HG03442 (cell line): ENCODE data around the gene HIRIP3.

Experiments
- ATAC-seq: cut with Tn5 transposase; IDR thresholded peaks from one replicate; pipeline ENCODE4 v1.9.1; 2021; ENCODE audit warnings: mild to moderate bottlenecking, moderate library complexity; ENCODE audit not compliant: unreplicated experiment

The HIRIP3 gene

DNA sequence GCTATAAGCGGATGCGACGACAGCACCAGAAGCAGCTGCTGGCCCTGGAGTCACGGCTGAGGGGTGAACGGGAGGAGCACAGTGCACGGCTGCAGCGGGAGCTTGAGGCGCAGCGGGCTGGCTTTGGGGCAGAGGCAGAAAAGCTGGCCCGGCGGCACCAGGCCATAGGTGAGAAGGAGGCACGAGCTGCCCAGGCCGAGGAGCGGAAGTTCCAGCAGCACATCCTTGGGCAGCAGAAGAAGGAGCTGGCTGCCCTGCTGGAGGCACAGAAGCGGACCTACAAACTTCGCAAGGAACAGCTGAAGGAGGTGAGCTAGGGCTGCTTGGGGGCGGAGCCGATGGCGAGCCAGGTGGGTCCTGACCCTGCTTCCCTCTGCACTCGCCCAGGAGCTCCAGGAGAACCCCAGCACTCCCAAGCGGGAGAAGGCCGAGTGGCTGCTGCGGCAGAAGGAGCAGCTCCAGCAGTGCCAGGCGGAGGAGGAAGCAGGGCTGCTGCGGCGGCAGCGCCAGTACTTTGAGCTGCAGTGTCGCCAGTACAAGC, 10.1 kb downstream of the HIRIP3 start:
- no peak for ATAC-seq

DNA sequence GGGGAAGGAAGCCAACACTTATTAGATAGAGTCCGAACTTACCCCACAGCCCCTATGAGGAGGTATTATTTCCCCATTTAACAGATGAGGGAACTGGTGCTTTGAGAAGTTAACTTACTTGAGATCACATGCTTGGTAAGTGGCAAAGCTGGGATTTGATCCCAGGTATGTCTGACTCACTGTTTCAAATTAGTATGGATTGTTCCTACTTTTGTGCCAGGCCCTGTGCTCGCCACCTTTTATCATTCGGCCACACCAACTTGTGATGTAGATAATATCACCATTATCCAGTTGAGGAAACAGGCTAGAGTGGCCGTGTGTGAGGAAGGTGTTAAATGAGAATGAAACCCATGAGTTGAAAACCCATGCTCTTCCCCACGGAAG, 10.7 kb downstream of the HIRIP3 start:
- ATAC-seq, result no peak

DNA sequence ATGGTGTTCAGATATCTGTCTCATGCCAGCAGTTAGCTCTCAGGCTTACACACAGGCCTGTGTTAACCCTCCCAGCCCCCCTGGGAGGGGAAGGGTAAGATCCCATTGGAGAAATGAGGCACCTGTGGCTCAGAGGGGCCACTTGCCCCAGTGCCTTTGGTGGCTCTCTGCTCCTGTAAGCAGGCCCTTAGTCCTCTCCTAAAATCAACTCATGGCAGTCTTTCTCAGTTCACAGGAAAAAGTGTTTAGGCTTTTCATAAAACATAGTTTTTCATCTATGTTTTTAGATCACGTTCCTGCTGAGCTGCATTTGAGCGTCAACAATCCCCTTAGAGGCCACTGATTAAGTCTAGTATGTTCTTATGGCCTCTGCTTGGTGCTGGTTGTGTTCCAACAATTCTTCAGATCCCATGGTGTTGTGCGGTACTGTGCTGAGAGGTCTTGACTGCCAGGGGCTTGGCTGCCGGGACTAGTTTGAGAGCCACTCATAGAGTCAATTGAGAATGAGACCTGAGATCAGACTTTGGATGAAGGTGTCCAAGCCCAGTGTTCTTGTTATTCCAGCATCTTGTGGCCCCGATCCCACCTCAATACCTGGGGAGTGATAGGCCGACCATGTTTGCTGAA, 11.2 kb downstream of the HIRIP3 start:
- ATAC-seq, result no peak

DNA sequence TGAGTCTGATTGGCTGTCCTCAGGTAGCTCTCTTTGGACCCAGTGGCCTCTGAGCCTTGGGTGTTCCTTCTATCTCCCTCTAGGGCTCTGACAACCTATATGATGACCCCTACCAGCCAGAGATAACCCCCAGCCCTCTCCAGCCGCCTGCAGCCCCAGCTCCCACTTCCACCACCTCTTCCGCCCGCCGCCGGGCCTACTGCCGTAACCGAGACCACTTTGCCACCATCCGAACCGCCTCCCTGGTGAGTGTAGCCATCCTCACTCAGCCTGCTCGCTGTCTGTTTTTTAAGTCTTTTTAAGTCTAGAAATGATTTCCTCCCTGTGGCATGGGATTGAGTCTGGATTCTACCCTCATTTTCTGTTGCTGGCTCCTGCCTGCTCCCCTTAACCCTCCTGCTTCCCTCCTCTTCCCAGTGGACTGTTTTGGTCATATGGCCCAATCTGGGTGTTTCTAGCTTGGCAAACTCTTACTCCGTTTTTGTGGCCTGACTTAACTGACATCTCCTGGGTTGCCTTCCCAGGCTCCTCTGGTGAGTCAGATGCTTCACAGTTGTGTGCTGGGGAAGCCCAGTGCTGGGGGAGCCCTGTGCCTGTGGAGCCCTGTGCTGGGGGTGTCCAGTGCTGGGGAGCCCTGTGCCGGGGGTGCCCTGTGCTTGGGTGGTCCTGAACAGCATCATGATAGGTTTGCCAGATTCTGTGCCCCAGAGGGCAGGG, 11.8 kb downstream of the HIRIP3 start:
- no peak for ATAC-seq

DNA sequence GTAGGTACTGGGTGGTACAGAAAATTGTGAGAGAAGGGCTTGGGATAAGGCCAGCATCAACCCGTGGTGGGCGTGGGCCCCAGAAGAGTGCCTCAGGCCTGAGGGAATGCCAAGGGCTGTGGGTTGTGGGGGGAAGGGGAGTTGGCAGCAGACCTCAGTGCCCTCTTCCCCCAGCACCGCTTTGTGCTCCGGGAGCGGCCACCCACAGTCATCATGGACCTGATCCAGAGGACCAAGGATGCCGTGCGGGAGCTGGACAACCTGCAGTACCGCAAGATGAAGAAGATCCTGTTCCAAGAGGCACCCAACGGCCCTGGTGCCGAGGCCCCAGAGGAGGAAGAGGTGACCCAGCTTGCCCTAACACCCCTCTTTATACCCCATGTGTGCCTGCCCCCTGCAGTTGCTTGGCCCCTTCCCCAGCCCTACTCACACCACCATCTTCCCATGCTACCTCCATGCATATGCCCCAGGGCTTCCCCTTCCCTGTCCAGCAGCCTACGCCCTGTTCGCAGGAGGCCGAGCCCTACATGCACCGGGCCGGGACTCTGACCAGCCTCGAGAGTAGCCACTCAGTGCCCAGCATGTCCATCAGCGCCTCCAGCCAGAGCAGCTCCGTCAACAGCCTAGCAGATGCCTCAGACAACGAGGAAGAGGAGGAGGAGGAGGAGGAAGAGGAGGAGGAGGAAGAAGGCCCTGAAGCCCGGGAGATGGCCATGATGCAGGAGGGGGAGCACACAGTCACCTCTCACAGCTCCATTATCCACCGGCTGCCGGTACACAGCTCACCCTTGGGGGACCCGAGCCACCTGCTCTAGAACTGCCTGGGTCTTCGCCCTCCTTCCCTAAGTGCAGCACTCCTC, 12.6 kb downstream of the HIRIP3 start:
- ATAC-seq, result no peak

DNA sequence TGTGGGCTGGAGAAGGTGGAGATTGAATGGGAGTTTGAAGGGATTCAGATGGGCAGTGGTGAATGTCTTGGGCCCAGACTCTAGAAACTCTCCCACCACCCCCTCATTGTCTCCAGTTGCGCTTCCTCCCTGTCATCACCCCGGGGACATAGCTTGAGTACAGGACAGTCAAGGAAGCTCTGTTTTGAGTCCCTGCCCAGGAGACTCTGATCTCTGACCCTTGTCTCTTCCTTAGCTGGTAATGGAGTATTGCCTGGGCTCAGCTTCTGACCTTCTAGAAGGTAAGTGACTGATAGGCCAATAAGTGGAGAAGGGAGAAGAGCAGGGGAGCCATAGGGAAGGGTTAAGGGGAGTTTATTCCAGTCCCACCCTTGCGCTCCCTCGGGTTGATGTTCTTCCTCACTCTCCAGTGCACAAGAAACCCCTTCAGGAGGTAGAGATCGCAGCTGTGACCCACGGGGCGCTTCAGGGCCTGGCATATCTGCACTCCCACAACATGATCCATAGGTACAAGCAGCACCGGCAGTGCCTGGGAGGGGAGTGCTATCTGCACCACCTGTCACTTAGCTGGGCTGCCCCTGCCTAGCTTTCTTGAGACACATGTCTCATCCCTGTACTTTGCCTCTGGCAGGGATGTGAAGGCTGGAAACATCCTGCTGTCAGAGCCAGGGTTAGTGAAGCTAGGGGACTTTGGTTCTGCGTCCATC, 16.7 kb downstream of the HIRIP3 start:
- no peak for ATAC-seq

DNA sequence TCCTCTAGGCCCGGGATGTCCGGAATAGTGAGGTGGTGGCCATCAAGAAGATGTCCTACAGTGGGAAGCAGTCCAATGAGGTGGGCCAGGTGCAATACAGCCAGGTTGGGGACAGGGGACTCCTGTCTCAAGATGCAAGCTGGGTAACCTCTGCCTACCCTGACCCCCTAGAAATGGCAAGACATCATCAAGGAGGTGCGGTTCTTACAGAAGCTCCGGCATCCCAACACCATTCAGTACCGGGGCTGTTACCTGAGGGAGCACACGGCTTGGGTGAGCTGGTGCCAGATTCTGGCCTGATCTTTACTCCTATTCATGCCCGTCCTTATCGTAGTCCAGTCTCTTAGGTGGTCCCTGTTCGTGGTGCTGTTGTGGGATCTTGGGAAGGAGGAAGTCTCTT, 17.3 kb downstream of the HIRIP3 start:
- no peak for ATAC-seq

DNA sequence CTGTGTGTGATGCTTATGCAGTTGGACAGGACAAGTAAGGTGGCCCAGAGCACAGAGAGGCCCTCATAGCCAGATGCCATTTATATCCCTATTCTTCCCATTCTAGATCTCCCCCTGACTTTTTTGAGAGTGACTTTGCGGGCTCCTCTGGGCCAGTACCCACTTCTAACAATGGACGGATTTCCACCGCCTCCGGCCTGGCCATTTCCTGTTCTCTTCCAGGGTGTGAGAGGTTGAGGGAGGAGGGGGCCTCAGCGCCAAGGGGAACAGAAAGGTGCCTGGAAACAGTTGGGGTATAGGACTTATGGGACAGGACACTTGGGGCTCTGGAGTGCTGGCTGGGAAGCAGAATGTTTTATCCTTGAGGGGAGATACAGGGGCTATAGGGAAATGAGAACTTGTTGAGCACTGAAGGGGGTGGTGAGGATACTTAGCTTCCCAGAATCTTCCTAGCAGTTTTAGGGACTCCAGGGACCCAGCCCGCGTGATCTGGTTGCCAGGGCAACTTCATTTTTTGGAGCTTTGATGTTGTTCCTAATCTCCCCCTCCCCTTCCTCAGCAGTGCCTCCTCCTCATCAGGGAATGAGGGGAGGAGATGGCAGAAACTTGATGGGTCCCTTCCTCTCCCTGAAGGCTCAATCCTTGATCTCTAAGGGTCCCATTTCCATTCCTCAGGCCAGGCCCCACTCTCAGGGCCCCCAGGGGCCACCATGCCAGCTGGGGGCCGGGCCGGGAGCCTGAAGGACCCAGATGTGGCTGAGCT, 18.2 kb downstream of the HIRIP3 start:
- ATAC-seq, result no peak

DNA sequence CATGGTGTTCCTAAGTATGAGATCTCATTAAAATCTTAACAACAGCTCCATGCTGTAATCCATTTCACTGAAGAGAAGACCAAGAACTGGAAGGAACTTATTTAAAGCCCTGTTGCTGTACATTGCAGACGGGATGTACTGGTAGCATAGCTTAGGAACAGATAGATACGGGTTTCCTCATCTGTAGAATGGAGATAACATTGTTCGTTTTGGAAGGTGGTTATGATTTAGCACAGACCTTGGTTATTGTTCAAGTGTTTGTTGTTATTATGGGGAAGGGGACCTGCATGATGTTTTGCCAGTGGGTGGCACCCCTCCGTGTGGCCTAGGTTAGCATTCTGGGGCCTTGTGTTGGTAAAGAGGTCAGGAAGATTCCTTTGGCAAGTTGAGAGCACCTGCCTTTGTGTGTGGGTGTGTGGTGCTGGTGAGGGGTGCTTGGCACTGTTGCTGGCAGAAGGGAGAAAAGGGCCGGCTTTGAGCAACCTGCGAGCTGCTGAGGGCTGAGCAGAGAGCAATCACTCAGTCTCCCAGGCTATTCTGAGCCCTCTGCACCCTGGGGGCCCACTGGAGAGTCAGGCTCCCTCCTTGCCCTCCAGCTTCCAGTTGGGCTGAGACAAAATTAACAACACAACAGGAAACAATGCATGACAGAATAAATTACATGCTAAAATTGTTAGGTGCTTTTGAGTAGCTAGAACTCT, 19.5 kb downstream of the HIRIP3 start:
- no peak for ATAC-seq

DNA sequence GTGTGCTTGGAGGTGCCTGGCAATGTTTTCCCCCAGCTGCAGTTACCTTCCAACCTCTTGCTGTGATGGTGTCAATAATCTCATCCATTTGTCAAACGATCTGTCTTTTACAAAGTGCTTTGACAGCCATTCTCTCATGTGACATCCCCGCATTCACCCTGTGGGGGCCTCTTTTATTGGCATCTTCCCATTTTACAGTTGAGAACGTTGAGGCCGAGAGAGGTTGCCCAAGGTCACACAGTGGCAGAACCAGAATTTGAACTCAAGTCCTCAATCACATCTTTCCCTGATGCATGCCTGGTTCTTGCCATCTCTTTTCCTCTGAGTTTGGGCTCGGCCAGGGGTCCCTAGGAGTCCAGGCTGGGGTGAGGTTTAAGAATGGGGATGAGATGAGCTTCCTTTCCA, 20.3 kb downstream of the HIRIP3 start:
- ATAC-seq, result no peak

DNA sequence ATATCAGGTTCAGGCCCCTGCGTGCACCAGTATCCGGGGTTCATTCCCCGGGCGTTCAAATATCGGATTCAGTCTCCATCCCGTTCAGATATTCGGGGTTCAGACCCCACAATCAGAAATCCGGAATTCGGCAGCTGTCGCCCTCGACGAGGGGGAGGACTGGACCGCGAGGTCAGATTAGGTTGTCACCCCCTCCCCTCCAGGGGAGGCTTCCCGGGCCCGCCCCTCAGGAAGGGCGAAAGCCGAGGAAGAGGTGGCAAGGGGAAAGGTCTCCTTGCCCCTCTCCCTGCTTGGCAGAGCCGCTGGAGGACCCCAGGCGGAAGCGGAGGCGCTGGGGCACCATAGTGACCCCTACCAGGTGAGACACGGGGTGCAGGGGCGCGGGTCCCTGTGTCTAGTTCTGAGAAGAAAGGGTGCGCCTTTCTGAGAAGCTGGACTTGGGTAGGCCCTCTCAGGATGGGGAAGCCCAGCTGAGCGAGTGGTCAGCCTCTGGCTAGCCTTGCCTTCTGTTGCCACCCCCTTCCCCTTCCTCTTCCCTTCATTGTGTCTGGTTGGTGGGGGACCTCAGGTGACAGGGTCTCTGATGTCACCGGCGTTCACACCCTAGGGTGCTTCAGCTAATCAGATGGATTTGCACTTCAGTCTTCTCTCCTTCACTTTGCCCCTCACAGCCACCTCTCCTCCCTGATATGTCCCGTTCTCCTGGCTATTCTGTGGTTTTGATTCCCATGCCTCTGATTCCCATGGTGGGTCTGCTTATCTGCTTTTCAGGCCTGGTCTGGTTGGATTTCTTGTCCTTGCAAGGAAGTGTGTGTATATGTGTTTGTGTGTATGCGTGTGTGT, 20.9 kb downstream of the HIRIP3 start:
- no peak for ATAC-seq

DNA sequence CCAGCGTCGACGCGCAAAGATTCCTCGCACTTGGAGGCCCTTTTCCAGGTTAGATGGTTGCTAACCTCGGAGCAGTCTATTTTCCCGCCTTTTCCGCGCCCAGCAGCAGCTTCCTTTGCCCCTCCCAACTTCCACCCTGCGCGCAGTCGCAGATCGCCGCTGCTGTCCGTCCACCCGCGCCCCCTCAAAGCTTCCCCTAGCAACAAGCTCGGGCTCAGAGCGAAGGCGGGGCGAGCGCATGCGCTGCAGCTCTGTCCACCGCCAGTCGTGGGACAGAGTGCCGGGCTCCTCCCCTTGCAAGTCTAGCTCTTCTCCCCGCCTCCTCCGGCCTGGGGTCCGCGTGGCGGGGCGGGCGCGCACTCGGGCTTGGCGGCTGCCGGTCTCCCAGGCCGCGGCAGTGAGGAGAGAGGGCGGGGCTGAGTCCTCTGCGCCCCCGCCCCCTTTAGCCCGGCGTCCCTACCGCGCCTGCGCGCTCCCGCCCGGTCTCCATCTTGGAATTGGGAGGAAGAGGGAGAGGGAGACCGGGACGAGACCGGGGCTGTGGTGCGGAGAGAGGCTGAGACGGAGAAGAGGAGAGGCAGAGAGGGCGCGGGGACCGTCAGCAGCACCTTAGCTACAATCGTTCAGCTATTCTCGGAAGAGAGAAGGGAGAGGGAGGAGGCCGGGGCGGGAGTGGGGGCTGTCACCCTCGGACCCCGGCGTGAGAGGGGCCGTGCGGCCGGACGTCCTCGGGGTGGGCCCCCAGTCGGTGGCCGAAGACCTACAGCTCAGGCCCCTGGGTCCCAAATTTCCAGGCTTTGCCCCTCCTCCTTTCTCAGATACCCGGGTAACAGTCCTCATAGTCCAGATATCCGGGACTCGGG, 21.8 kb downstream of the HIRIP3 start, which contains the start of gene TAOK2:
Gene TAOK2 (plus strand): TSS at position 485 of the 863 bp plus-strand sequence. CDS start 3,905 bp downstream, outside the sequence.
- peak; percentile 90 for ATAC-seq

DNA sequence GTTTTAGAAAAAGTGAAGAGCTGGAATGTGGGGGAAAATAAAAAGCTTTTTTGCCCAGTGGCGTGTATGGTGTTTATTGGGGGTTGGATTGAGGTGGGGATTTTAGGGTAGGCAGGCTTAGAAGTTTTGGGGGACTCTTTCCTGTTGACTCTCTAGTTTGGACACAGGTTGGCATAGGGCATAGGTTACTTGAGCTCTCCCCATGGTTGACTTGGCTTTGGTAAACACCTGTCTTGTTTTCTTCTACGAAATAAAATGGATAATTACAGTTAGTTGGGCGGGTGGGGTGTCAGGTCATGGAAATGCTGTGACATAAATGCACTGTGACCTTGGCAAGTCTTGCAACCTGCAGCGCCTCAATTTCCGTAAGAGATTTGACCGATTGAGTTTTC, 22.4 kb downstream of the HIRIP3 start:
- no peak for ATAC-seq

DNA sequence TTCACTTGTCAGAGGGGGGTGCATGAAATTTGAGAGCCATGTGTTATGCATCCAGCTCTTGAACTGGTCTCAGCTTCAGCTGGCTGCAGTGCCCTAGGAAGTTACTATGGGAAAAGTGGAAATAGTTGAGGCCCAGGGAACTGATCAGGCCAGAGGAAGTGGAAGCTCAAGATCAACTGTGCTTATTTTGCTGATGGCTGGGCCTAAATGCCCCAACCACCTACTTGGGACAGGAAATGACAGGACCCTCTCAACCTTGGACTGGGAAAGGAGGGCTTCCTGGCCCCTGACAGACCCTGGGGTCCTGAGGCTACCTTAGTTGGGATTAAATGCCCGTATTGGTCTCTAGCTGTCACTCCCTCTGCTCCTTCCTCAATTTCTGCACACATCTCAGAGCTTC, 22.9 kb downstream of the HIRIP3 start:
- no peak for ATAC-seq

DNA sequence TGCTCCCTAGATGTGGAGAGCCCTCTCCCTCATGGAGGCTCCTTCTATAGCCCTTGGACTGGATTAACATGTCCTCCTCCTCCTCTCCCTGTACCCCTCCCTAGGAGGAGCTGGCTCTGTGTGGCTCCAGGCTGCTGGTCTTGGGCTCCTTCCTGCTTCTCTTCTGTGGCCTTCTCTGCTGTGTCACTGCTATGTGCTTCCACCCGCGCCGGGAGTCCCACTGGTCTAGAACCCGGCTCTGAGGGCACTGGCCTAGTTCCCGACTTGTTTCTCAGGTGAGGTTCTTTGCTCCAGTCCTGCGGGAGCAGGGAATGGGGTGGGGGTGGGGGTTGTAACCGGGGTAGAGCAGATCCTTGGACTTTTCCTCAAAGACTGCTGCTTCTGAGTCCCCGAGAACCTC, 24.1 kb downstream of the HIRIP3 start:
- no peak for ATAC-seq

DNA sequence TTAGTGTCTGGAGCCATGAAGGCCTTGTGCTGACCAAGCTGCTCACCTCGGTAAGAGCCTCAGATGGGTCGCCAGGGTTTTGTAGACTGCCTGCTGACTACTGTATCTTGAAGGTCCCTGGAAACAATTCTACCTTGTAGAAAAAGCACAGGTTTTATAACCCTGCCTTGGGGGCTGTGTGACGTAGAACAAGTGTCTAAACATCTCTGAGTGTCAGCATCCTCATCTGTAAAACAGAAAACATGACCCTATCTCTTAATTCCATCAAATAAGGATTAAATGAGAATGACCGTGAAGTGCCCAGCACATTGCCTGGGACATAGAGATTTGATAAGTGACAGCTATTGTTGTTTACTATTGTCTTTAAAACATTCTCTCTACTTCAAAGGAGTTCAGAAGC, 27.2 kb downstream of the HIRIP3 start:
- no peak for ATAC-seq

DNA sequence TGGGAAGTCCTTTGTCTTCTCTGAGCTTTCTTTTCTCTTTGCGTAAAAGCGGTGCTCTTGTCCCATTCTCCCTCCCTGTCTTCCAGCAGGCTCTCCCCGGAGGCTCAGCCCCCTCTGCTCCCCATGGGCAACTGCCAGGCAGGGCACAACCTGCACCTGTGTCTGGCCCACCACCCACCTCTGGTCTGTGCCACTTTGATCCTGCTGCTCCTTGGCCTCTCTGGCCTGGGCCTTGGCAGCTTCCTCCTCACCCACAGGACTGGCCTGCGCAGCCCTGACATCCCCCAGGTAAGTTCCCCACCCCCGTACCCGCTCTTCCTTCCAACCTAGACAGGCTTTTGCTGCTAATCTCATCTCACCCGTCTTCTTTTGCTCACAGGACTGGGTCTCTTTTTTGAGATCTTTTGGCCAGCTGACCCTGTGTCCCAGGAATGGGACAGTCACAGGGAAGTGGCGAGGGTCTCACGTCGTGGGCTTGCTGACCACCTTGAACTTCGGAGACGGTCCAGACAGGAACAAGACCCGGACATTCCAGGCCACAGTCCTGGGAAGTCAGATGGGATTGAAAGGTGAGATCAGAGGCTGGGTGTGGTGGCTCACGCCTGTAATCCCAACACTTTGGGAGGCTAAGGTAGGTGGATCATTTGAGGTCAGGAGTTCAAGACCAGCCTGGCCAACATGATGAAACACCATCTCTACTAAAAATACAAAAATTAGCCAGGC, 32.2 kb downstream of the HIRIP3 start:
- ATAC-seq, result no peak
